Neuron (in vitro differentiated cells): ENCODE measurements around the gene LRRC8C.

Source experiments
- H2AFZ ChIP-seq: one replicate; pipeline ENCODE4 v1.6.1; 2013; ENCODE audit warnings: low read depth, mild to moderate bottlenecking, inconsistent platforms, low read length, moderate library complexity
- H3K27me3 ChIP-seq: one replicate; pipeline ENCODE4 v1.6.1; 2013; ENCODE audit warnings: low read length; ENCODE audit not compliant: insufficient read depth
- H3K36me3 ChIP-seq: one replicate; pipeline ENCODE4 v1.6.1; 2013; ENCODE audit warnings: low read length; ENCODE audit not compliant: insufficient read depth
- H3K4me1 ChIP-seq: one replicate; pipeline ENCODE4 v1.6.1; 2013; ENCODE audit warnings: low read length; ENCODE audit not compliant: insufficient read depth
- H3K4me3 ChIP-seq: 2 replicates; pipeline ENCODE4 v1.5.1; 2013; ENCODE audit warnings: mild to moderate bottlenecking, low read length, moderate library complexity
- H3K9me3 ChIP-seq: one replicate; pipeline ENCODE4 v1.6.1; 2013; ENCODE audit warnings: low read length

The LRRC8C gene

DNA sequence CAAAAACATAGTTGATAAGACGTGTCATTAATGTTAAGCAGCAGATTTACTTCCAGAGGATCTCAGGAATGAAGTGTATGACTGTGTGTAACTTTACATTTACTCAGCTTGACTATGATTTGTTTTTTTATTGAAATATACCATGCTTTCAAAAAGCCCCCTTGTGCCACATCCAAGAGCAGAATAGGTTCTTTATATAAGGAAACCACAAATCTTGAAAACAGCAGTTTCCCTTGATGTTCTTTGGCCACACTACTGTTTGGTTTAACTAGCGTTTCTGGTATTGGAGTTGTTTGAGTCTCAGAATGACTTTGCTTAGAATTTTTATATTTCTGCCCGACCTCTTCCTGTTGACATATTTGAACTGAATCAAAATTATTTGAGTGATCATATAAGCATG is 25.0 kb downstream of the LRRC8C start:
- H3K4me3 ChIP-seq = no peak overlapping the region
- H3K36me3 ChIP-seq = no peaks in the 10 kb centered on the region
- H3K9me3 ChIP-seq = no peaks in the 10 kb centered on the region
- no peaks in the 10 kb centered on the region for H3K4me1 ChIP-seq
- no peak overlapping the region for H2AFZ ChIP-seq
- H3K27me3 ChIP-seq = no peaks in the 10 kb centered on the region

DNA sequence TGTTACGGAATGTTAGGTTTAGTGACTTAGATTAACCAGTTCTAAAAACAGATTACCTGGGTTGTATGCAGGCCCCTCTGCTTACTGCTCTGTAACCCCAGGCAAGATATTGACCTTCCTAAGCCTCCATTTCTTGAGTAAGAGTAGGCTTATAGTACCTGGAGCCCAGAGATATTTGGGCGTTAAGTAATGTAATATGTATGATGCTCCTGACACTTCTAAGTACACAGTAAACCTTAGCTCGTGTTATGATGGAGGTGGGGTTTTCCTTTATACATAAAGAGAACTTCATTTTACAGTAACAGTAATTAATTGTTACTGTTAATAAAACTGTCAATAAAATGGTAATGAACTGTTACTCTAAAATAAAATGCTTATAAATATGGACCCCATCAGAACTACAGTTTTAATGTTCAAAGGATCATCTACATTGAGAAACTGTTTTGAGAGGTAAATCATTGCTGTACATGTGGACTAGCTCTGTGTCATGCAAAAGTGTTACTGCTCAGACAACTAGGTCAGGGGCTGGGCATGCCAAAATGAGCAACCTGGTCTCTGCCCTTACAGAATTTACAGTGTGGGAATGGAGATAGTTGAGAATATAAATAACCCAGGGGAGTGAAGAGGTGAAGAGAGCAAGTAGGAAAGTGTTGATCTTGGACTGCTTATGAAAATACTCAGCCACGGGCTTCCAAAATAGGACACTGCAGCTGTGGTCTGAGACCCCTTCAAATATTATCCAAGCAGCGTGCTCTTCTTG is 26.6 kb downstream of the LRRC8C start:
- H3K4me1 ChIP-seq = no peaks in the 10 kb centered on the region
- H3K27me3 ChIP-seq = no peaks in the 10 kb centered on the region
- H2AFZ ChIP-seq = no peak overlapping the region
- H3K36me3 ChIP-seq = no peaks in the 10 kb centered on the region
- no peak overlapping the region for H3K4me3 ChIP-seq
- H3K9me3 ChIP-seq = no peaks in the 10 kb centered on the region

DNA sequence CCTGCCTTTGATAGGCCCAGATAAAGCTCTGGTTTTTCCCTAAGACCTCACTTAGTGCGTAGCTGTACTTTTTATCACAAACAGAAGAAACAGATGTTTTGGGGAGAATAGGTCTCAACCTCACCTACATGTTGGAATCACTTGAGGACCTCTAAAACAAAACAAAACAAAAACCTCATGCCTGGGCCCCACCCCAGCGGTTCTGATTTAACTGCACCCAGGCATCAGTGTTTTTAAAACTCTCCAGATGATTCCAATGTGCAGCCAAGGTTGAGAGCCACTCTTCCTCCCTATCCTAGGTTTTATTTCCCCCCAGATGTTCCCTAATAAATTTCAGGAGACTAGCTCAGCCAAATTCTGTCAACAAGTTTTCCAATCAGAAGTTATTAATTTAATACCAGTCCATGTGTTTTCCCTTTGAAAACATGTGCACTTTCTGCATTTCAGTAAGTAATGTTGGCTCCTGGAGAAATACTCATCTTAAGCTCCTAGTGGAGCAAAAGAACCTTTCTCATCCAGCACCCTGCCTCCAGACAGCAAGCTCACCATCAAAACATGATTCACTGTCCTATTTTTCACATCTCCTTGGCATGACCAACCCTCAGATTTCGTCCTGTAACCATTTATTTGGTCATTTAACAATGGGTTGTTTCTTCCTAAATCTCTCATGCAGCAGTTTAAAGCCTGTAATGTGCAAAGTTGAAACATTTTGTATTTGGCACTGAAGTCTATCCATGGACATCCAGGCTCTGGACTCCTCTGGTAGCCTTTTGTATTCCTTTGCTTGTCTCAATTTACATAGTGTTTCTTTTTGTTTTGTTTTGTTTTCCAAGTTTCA is 27.5 kb downstream of the LRRC8C start:
- Histone ChIP-seq H2AFZ (no peak overlapping the region), H3K4me1 (no peaks in the 10 kb centered on the region), H3K4me3 (no peak overlapping the region), H3K27me3 (no peaks in the 10 kb centered on the region), H3K36me3 (no peaks in the 10 kb centered on the region), H3K9me3 (no peaks in the 10 kb centered on the region)

DNA sequence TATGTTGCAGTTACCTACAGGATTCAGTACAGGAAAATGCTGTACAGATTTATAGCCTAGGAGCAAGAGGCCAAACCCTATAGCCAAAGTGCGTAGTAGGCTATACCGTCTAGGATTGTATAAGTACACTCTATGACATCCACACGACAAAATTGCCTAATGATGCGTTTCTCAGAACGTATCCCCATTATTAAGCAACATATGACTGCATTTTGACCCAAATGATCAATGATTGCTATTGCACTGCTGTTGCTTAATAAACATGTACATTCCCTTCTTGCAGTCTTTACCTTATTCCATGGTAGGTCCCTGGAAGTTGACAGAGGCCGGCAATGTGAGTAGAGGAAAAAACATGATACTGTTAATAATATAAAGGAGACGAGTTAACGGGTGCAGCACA is 33.0 kb downstream of the LRRC8C start:
- peaks cover 14% of the 10 kb centered on the region for H3K4me1 ChIP-seq
- H2AFZ ChIP-seq = no peak overlapping the region
- H3K9me3 ChIP-seq = no peaks in the 10 kb centered on the region
- H3K27me3 ChIP-seq = no peaks in the 10 kb centered on the region
- H3K36me3 ChIP-seq = no peaks in the 10 kb centered on the region
- no peak overlapping the region for H3K4me3 ChIP-seq

DNA sequence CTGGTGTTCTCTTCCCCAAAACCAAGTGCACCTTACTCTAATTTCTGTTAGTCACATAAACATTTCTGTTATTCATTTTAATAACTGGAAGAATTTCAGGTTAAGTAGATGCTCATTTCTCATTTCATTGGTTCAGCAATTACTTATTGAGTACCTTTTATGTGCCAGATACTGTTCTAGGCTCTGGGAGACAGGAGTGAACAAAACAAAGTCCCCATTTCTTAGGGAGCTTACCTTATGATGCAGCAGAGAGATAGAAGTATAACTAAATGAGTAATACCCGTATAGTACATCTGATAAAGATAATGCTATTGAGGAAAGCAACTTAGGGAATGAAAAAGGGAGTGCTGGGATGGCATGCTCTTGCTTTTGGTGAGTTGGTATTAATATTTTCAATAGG is 33.7 kb downstream of the LRRC8C start:
- Histone ChIP-seq H3K9me3 (no peaks in the 10 kb centered on the region), H3K4me3 (no peak overlapping the region), H3K4me1 (peaks cover 14% of the 10 kb centered on the region)

DNA sequence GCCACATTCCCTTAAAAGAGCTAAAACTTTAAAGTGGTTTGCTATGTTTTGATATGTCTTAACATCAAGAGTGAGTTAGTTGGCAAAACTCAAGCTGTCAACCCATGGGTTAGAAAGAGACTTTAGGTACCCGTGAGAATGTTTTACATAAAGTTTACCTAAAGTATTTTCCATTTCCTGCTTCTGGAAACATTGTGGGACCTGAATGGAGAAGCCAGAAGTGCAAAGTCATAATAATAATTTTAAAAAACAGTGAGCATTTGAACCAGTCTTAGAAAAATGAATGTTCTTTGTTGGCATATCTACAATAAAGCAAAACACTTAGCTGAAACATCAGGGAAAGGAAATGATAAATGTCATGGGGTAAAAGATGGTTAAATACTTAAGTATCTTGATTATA is 34.8 kb downstream of the LRRC8C start:
- Histone ChIP-seq H3K4me1 (peaks cover 17% of the 10 kb centered on the region), H3K9me3 (no peaks in the 10 kb centered on the region), H2AFZ (no peak overlapping the region), H3K36me3 (no peaks in the 10 kb centered on the region), H3K27me3 (no peaks in the 10 kb centered on the region), H3K4me3 (no peak overlapping the region)

More for the DNA sequence above, 33.7 kb downstream of the LRRC8C start:
- H2AFZ ChIP-seq = no peak overlapping the region
- H3K36me3 ChIP-seq = no peaks in the 10 kb centered on the region
- no peaks in the 10 kb centered on the region for H3K27me3 ChIP-seq

DNA sequence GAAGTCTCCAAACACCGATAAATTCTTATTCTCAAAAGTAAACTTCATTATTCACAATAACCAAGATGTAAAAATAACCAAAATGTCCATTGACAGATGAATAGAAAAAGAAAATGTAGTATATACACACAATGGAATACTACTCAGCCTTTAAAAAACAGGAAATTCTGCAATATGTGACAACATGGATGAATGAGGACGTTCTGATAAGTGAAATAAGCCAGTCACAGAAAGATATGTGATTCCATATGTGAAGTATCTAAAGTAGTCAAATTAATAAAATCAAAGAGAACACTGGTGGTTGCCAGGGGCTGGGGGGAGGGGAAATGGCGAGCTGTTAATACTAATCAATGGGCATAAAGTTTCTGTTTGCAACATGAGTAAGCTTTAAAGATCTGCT is 36.0 kb downstream of the LRRC8C start:
- Histone ChIP-seq H3K4me3 (no peak overlapping the region), H3K9me3 (no peaks in the 10 kb centered on the region), H2AFZ (no peak overlapping the region), H3K27me3 (no peaks in the 10 kb centered on the region), H3K36me3 (no peaks in the 10 kb centered on the region), H3K4me1 (peaks cover 17% of the 10 kb centered on the region)

DNA sequence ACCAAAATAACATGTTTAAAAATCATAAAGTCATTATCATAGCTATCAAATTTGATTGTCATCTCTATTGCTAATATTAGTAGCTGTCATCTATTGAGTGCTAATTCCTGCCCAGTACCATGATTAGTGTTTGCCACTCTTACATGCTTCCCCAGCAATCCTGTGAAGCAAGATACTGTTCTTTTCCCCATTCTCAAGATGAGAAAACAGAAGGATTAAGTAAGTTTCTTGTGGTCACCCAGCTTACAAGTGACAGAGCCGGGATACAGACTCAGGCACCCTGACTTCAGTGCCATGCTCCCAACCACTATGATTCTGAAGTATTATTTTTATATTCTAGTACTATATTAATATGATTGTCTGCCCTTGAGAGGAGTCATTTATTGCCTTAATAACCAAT is 36.5 kb downstream of the LRRC8C start:
- H3K36me3 ChIP-seq = no peaks in the 10 kb centered on the region
- H3K4me1 ChIP-seq = peaks cover 17% of the 10 kb centered on the region
- no peaks in the 10 kb centered on the region for H3K27me3 ChIP-seq
- no peak overlapping the region for H3K4me3 ChIP-seq
- H2AFZ ChIP-seq = no peak overlapping the region
- H3K9me3 ChIP-seq = no peaks in the 10 kb centered on the region

DNA sequence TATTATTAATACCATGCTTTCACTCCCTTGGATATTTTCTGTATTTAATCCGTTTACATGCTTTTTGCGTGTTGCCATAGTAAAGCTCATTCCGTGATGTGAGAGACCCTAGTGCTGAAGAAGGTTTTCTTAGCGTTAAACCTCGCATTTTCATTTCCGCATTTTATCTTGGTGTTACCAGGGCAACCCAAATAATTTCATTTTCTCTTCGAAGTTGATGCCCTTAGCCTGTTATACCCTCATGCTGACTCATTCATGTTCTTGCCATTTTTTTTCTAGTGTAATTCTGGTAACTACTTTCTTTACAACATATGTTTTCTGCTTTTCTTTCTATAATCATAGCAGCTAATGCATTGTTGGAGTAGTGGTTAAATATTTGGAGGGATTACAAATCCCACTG is 37.2 kb downstream of the LRRC8C start:
- no peak overlapping the region for H3K4me3 ChIP-seq
- no peaks in the 10 kb centered on the region for H3K9me3 ChIP-seq
- H3K27me3 ChIP-seq = no peaks in the 10 kb centered on the region
- no peaks in the 10 kb centered on the region for H3K36me3 ChIP-seq
- H2AFZ ChIP-seq = no peak overlapping the region
- peaks cover 17% of the 10 kb centered on the region for H3K4me1 ChIP-seq

DNA sequence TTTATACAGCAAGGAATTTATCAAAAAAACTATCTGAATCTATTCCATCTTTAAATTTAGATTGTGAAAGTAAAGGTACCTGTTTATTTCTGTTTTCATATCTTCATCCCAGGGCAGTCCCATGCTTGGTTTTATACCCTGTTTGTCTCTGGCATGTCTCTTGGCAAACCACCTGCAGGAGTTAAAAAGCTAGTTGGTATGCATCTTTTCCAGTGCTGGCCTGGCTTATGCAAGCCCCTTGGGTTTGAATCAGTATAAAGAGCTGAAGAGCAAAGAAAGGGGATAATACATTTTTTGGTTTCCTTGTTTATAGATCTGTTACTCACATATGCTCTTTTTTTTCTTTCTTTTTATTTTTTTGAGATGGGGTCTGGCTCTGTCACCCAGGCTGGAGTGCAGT is 37.8 kb downstream of the LRRC8C start:
- no peaks in the 10 kb centered on the region for H3K27me3 ChIP-seq
- H3K9me3 ChIP-seq = no peaks in the 10 kb centered on the region
- peaks cover 17% of the 10 kb centered on the region for H3K4me1 ChIP-seq
- H2AFZ ChIP-seq = no peak overlapping the region
- no peak overlapping the region for H3K4me3 ChIP-seq
- H3K36me3 ChIP-seq = no peaks in the 10 kb centered on the region

DNA sequence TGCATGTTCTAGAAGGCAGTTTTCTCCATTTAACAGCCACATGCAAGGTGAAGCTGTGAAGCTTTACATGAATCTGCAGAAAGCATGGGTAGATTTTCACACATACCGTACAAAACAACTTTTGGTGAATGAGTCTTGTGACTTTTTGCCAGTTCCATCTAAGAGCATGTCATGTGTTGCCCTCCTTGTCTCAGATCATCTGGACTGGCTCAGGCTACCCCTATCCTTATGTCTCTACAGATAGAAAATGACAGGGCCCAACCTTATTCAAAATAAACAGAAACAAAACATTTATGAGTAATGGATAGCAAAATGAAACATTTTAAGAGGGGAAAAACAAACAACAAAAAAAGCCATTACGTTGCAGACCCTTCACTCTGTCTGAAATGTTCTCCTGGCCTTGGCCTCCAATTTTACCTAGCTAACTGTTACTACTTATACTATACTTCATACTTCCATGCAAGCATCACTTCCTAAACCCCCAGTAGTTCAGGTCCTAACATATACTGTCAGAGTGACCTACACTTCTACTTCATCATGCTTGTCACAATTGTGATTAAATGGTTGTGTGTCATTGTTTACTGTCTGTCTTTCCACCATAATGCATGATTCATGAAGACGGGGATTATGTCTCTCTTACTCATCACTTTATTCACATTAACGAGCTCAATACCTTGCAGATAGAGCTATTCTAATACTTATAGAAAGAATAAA is 39.0 kb downstream of the LRRC8C start:
- H3K9me3 ChIP-seq = no peaks in the 10 kb centered on the region

DNA sequence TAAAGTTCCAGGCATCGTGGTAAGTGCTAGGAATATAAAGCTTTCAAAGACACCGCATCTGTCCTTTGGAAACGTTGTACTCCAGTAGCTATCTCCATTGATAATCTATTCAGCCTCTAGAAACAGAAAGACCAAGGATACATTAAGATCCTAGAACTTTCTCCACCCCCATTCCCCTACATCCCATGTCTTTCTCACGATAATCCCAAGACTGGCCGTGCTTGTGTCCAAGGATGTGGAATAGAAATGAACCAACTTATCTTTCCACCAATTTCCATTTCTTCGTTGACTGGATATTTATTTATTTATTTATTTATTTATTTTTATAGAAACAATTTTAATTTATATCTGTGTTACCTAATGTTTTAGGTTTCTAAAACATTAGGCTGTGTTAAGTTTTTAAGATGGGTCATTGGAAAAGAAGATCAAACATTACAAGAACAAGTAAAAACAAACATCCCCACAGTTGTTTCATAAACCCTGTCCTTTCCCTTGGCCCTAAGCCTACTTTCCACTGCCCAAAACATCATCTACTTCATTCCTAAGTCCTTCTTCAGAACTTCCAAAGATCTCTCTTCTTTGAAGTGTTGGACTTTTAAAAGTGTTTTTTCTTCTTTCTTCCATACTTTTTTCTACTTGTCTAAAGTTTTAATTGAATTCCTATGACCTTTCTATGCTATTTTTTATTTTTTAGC is 39.7 kb downstream of the LRRC8C start:
- no peaks in the 10 kb centered on the region for H3K36me3 ChIP-seq
- no peaks in the 10 kb centered on the region for H3K9me3 ChIP-seq
- peaks cover 17% of the 10 kb centered on the region for H3K4me1 ChIP-seq
- H3K27me3 ChIP-seq = no peaks in the 10 kb centered on the region
- no peak overlapping the region for H3K4me3 ChIP-seq
- H2AFZ ChIP-seq = no peak overlapping the region

More for the DNA sequence above, 39.0 kb downstream of the LRRC8C start:
- H3K4me1 ChIP-seq = peaks cover 17% of the 10 kb centered on the region
- no peak overlapping the region for H2AFZ ChIP-seq
- no peak overlapping the region for H3K4me3 ChIP-seq
- H3K36me3 ChIP-seq = no peaks in the 10 kb centered on the region
- no peaks in the 10 kb centered on the region for H3K27me3 ChIP-seq
